Measurements from ENCODE around the gene PHEX.

- TF ChIP-seq EZH2 (IDR thresholded peaks at IDR 0.05; ENCODE audit: borderline replicate concordance, insufficient read depth, low read length, poor library complexity, severe bottlenecking) (no peak), CTCF (IDR thresholded peaks at IDR 0.05; ENCODE audit: poor library complexity, severe bottlenecking) (no peak), POLR2AphosphoS5 (IDR thresholded peaks at IDR 0.05) (no peak), REST (IDR thresholded peaks at IDR 0.05; ENCODE audit: borderline replicate concordance) (no peak), TAF1 (IDR thresholded peaks at IDR 0.05; ENCODE audit: low read depth) (no peak)
Observed at GRCh38 chrX:21991504-21991903, 40.6 kb upstream of the PHEX start.
